ENCODE data around the gene SLC25A22.
A peak's percentile ranks its signal among the peaks of the same experiment; 100 is the strongest.

SLC25A22 gene

GRCh38 chr11:843086-843734 is 45.1 kb upstream of the SLC25A22 start:
- TF ChIP-seq, protein P1, sequence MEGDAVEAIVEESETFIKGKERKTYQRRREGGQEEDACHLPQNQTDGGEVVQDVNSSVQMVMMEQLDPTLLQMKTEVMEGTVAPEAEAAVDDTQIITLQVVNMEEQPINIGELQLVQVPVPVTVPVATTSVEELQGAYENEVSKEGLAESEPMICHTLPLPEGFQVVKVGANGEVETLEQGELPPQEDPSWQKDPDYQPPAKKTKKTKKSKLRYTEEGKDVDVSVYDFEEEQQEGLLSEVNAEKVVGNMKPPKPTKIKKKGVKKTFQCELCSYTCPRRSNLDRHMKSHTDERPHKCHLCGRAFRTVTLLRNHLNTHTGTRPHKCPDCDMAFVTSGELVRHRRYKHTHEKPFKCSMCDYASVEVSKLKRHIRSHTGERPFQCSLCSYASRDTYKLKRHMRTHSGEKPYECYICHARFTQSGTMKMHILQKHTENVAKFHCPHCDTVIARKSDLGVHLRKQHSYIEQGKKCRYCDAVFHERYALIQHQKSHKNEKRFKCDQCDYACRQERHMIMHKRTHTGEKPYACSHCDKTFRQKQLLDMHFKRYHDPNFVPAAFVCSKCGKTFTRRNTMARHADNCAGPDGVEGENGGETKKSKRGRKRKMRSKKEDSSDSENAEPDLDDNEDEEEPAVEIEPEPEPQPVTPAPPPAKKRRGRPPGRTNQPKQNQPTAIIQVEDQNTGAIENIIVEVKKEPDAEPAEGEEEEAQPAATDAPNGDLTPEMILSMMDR (IDR thresholded peaks at IDR 0.05; ENCODE audit: insufficient read depth, low read depth, low read length, missing control alignments): no peak
- DNase-seq (ENCODE audit: low read depth): no peak
- peak overlapping the region; percentile 98 for H3K4me3 ChIP-seq (ENCODE audit: low read depth, low read length)

- TF ChIP-seq, protein P1 (IDR thresholded peaks at IDR 0.05; ENCODE audit: insufficient read depth, low read depth, low read length, missing control alignments): no peak
- peak within 1 kb of the TSS; percentile 98 for H3K4me3 ChIP-seq (ENCODE audit: low read depth, low read length)
- DNase-seq (ENCODE audit: low read depth): peak; percentile 96
Observed at GRCh38 chr11:842370-843002, 44.4 kb upstream of the SLC25A22 start, which contains the start of the genes POLR2L and TSPAN4. Gene POLR2L (minus strand): TSS chr11:842529. CDS start chr11:842508, 21 bp downstream. Gene TSPAN4 (plus strand): TSS chr11:842852. CDS start chr11:850305, 7,453 bp downstream.

- peak overlapping the region; percentile 98 for H3K4me3 ChIP-seq (ENCODE audit: low read depth, low read length)
- TF ChIP-seq, protein P1 (IDR thresholded peaks at IDR 0.05; ENCODE audit: insufficient read depth, low read depth, low read length, missing control alignments): no peak
Observed at GRCh38 chr11:841981-842369, 43.9 kb upstream of the SLC25A22 start.

GRCh38 chr11:839875-840617 is 42.0 kb upstream of the SLC25A22 start:
- TF ChIP-seq, protein P1 (IDR thresholded peaks at IDR 0.05; ENCODE audit: insufficient read depth, low read depth, low read length, missing control alignments): peak; percentile 32
- no peak for DNase-seq (ENCODE audit: low read depth)
- H3K4me3 ChIP-seq (ENCODE audit: low read depth, low read length): no peak overlapping the region

More at GRCh38 chr11:841981-842369, 43.9 kb upstream of the SLC25A22 start:
- no peak for DNase-seq (ENCODE audit: low read depth)

GRCh38 chr11:839280-839623 is 41.2 kb upstream of the SLC25A22 start:
- DNase-seq (ENCODE audit: low read depth): no peak

GRCh38 chr11:838441-839279 is 40.6 kb upstream of the SLC25A22 start:
- DNase-seq (ENCODE audit: low read depth): no peak
- no peak overlapping the region for H3K4me3 ChIP-seq (ENCODE audit: low read depth, low read length)
- TF ChIP-seq, protein P1 (IDR thresholded peaks at IDR 0.05; ENCODE audit: insufficient read depth, low read depth, low read length, missing control alignments): peak; percentile 14

More at GRCh38 chr11:839280-839623, 41.2 kb upstream of the SLC25A22 start:
- no peak overlapping the region for H3K4me3 ChIP-seq (ENCODE audit: low read depth, low read length)
- TF ChIP-seq, protein P1 (IDR thresholded peaks at IDR 0.05; ENCODE audit: insufficient read depth, low read depth, low read length, missing control alignments): no peak
